ENCODE measurements around the gene GALNT16.

GALNT16 gene

GRCh38 chr14:69398818-69399210 is 138.9 kb downstream of the GALNT16 start:
- TF ChIP-seq SIN3A (IDR thresholded peaks at IDR 0.05; ENCODE audit: borderline replicate concordance, insufficient read depth, low read length): no peak
- no peak; the same call in 1 of the 2 replicates for TF ChIP-seq TAF1 (IDR thresholded peaks at IDR 0.05; ENCODE audit: borderline replicate concordance, insufficient read depth, low read length)

GRCh38 chr14:69399750-69400149 is 139.8 kb downstream of the GALNT16 start:
- TF ChIP-seq POLR2AphosphoS5 (IDR thresholded peaks at IDR 0.05; ENCODE audit: low read depth, low read length): no peak
- no peak for TF ChIP-seq TAF1 (IDR thresholded peaks at IDR 0.05; ENCODE audit: borderline replicate concordance, insufficient read depth, low read length)
- no peak for TF ChIP-seq SIN3A (IDR thresholded peaks at IDR 0.05; ENCODE audit: borderline replicate concordance, insufficient read depth, low read length)
- no peak for TF ChIP-seq REST (IDR thresholded peaks at IDR 0.05; ENCODE audit: insufficient read depth in 1 of 2, low read depth in 2 of 2, low read length in 2 of 2)
- no peak for TF ChIP-seq FOXP2 (optimal IDR thresholded peaks at IDR 0.05; ENCODE audit: borderline replicate concordance, extremely low read depth, extremely low read length, insufficient read depth)

GRCh38 chr14:69400154-69400553 is 140.2 kb downstream of the GALNT16 start:
- no peak for TF ChIP-seq SIN3A (IDR thresholded peaks at IDR 0.05; ENCODE audit: borderline replicate concordance, insufficient read depth, low read length)
- TF ChIP-seq REST (IDR thresholded peaks at IDR 0.05; ENCODE audit: insufficient read depth in 1 of 2, low read depth in 2 of 2, low read length in 2 of 2): no peak
- TF ChIP-seq POLR2AphosphoS5 (IDR thresholded peaks at IDR 0.05; ENCODE audit: low read depth, low read length): no peak
- TF ChIP-seq FOXP2 (optimal IDR thresholded peaks at IDR 0.05; ENCODE audit: borderline replicate concordance, extremely low read depth, extremely low read length, insufficient read depth): no peak
- TF ChIP-seq TAF1 (IDR thresholded peaks at IDR 0.05; ENCODE audit: borderline replicate concordance, insufficient read depth, low read length): no peak

GRCh38 chr14:69401841-69402240 is 141.9 kb downstream of the GALNT16 start:
- TF ChIP-seq TAF1 (IDR thresholded peaks at IDR 0.05; ENCODE audit: borderline replicate concordance, insufficient read depth, low read length): no peak
- TF ChIP-seq SIN3A (IDR thresholded peaks at IDR 0.05; ENCODE audit: borderline replicate concordance, insufficient read depth, low read length): no peak
- no peak for TF ChIP-seq REST (IDR thresholded peaks at IDR 0.05; ENCODE audit: insufficient read depth in 1 of 2, low read depth in 2 of 2, low read length in 2 of 2)
- TF ChIP-seq FOXP2 (optimal IDR thresholded peaks at IDR 0.05; ENCODE audit: borderline replicate concordance, extremely low read depth, extremely low read length, insufficient read depth): no peak
- no peak for TF ChIP-seq POLR2AphosphoS5 (IDR thresholded peaks at IDR 0.05; ENCODE audit: low read depth, low read length)

- TF ChIP-seq SIN3A (IDR thresholded peaks at IDR 0.05; ENCODE audit: borderline replicate concordance, insufficient read depth, low read length): no peak
- no peak for TF ChIP-seq POLR2AphosphoS5 (IDR thresholded peaks at IDR 0.05; ENCODE audit: low read depth, low read length)
- no peak for TF ChIP-seq FOXP2 (optimal IDR thresholded peaks at IDR 0.05; ENCODE audit: borderline replicate concordance, extremely low read depth, extremely low read length, insufficient read depth)
- TF ChIP-seq TAF1 (IDR thresholded peaks at IDR 0.05; ENCODE audit: borderline replicate concordance, insufficient read depth, low read length): no peak
- TF ChIP-seq REST (IDR thresholded peaks at IDR 0.05; ENCODE audit: insufficient read depth in 1 of 2, low read depth in 2 of 2, low read length in 2 of 2): no peak
Measured at GRCh38 chr14:69404478-69404877, 144.5 kb downstream of the GALNT16 start.

Measured in PFSK-1 (cell line).